Activated CD8-positive, alpha-beta T cell treated with anti-CD3 and anti-CD28 coated beads for 36 hours (primary cell): ENCODE results near the gene EDARADD. TPM values are rescaled to one million over a fixed set of nuclear protein-coding genes. Genes with fewer than 3 reads are reported as not detected.
"Not testable (repeated sequence)": the region's sequence is repeated elsewhere in the genome, so short reads cannot be mapped to it uniquely, and the experiment has no call there.

Source experiments
- ATAC-seq: fragments of 200-7000 bp; cut with Tn5 transposase; one replicate; pipeline ENCODE4 v1.10.0; 2021; ENCODE audit warnings: mild to moderate bottlenecking, moderate library complexity
- CTCF ChIA-PET: fragments of 350-600 bp; sonication (Branson Sonifier 250); formaldehyde crosslinking; loops from one replicate; lab custom pipeline; 2021; ENCODE audit warnings: antibody characterized with exemption; lab: Charles Lee
- POLR2A ChIA-PET: fragments of 350-600 bp; sonication (Branson Sonifier 250); formaldehyde crosslinking; loops from one replicate; lab custom pipeline; 2021; ENCODE audit warnings: antibody characterized with exemption; lab: Charles Lee
- DNase-seq: peaks from one replicate; pipeline ENCODE4 v3.0.0-alpha.2; 2020
- H3K27ac Mint-ChIP-seq: one replicate; pipeline ENCODE4 v1.8.0; 2021; ENCODE audit warnings: mild to moderate bottlenecking, mixed read lengths
- H3K27me3 Mint-ChIP-seq: one replicate; pipeline ENCODE4 v1.8.0; 2021; ENCODE audit warnings: mixed read lengths
- H3K36me3 Mint-ChIP-seq: one replicate; pipeline ENCODE4 v1.8.0; 2021; ENCODE audit warnings: low read depth, mixed read lengths
- H3K4me1 Mint-ChIP-seq: one replicate; pipeline ENCODE4 v1.8.0; 2021; ENCODE audit warnings: low read depth, mixed read lengths
- H3K4me3 Mint-ChIP-seq: one replicate; pipeline ENCODE4 v1.8.0; 2021; ENCODE audit warnings: mild to moderate bottlenecking, moderate library complexity, mixed read lengths
- H3K9me3 Mint-ChIP-seq: one replicate; pipeline ENCODE4 v1.8.0; 2021; ENCODE audit warnings: mixed read lengths
- intact Hi-C: fragments of 100-400 bp; cut with micrococcal nuclease; formaldehyde crosslinking; loops from one replicate; pipeline ENCODE4 v1.10.0; 2022
- total RNA-seq, 2 experiments: library from RNA; stranded (reverse); gene quantifications; one replicate each; pipeline ENCODE4 v1.2.3, GENCODE V29; 2021
- TF ChIP-seq, protein P1 (sequence below): fragments of 200-600 bp; IDR thresholded peaks from one replicate; pipeline ENCODE4 v1.8.0; 2022; ENCODE audit warnings: antibody characterized with exemption, mild to moderate bottlenecking

Gene EDARADD
- total RNA-seq, 2 experiments from 2014 or later: 1.7 to 3.0 TPM

- TF ChIP-seq, protein P1, sequence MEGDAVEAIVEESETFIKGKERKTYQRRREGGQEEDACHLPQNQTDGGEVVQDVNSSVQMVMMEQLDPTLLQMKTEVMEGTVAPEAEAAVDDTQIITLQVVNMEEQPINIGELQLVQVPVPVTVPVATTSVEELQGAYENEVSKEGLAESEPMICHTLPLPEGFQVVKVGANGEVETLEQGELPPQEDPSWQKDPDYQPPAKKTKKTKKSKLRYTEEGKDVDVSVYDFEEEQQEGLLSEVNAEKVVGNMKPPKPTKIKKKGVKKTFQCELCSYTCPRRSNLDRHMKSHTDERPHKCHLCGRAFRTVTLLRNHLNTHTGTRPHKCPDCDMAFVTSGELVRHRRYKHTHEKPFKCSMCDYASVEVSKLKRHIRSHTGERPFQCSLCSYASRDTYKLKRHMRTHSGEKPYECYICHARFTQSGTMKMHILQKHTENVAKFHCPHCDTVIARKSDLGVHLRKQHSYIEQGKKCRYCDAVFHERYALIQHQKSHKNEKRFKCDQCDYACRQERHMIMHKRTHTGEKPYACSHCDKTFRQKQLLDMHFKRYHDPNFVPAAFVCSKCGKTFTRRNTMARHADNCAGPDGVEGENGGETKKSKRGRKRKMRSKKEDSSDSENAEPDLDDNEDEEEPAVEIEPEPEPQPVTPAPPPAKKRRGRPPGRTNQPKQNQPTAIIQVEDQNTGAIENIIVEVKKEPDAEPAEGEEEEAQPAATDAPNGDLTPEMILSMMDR: peak; percentile 53
- H3K27me3 Mint-ChIP-seq: peaks cover 2% of the 10 kb centered on the region
- no peak overlapping the region for H3K4me3 Mint-ChIP-seq
- no peak overlapping the region for H3K27ac Mint-ChIP-seq
- POLR2A ChIA-PET: interaction anchor here (0.8 kb wide), 1 partner anchor 12 kb away, joined by 3 read pairs; no protein-coding TSS in a partner anchor
- no peaks in the 10 kb centered on the region for H3K9me3 Mint-ChIP-seq
- no peaks in the 10 kb centered on the region for H3K4me1 Mint-ChIP-seq
- H3K36me3 Mint-ChIP-seq: no peaks in the 10 kb centered on the region
- intact Hi-C loops: no loop called here
- ATAC-seq (peak; percentile 69), DNase-seq (peak; percentile 52)
- CTCF ChIA-PET: interaction anchor here (0.7 to 1.9 kb wide), 15 partner anchors 10 to 969 kb away, joined by 3 to 5 read pairs (median 3); no protein-coding TSS in a partner anchor
Measured at GRCh38 chr1:236451796-236452373, 57.8 kb downstream of the EDARADD start.

- H3K27ac Mint-ChIP-seq: no peak overlapping the region
- POLR2A ChIA-PET: no interaction called here
Measured at GRCh38 chr1:236455243-236455642, 61.2 kb downstream of the EDARADD start.

DNA sequence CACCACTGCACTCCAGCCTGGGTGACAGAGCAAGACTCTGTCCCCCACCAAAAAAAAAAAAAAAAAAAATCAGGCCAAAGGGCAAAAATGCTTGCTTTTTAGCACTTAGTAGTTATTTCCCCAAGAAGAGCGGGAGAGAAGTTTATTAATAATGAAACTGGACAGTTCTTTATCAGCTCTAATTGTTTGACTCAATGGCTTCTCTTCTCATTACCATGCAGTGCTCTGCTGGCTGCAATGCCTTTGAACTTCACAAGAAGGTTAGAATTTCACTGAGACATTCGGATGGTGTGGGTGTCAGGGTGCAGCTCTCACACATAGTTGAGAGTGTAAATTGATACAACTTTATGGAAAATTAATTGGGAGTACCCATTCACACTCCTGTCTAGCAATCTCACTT is 63.7 kb downstream of the EDARADD start:
- H3K36me3 Mint-ChIP-seq: no peaks in the 10 kb centered on the region
- no peaks in the 10 kb centered on the region for H3K9me3 Mint-ChIP-seq
- peaks cover 21% of the 10 kb centered on the region for H3K27me3 Mint-ChIP-seq
- H3K4me1 Mint-ChIP-seq: no peaks in the 10 kb centered on the region
- H3K27ac Mint-ChIP-seq: no peak overlapping the region
- TF ChIP-seq, protein P1: no peak
- no peak overlapping the region for H3K4me3 Mint-ChIP-seq
- CTCF ChIA-PET: no interaction called here
- DNase-seq (peak; percentile 2), ATAC-seq (no peak)
- intact Hi-C loops: no loop called here
- POLR2A ChIA-PET: interaction anchor here (1.0 kb wide), 1 partner anchor 299 kb away, joined by 3 read pairs; no protein-coding TSS in a partner anchor

More at GRCh38 chr1:236455243-236455642, 61.2 kb downstream of the EDARADD start:
- no peaks in the 10 kb centered on the region for H3K4me1 Mint-ChIP-seq
- TF ChIP-seq, protein P1: no peak
- peaks cover 12% of the 10 kb centered on the region for H3K27me3 Mint-ChIP-seq
- no peak for DNase-seq
- H3K36me3 Mint-ChIP-seq: no peaks in the 10 kb centered on the region
- H3K9me3 Mint-ChIP-seq: no peaks in the 10 kb centered on the region
- H3K4me3 Mint-ChIP-seq: no peak overlapping the region
- CTCF ChIA-PET: no interaction called here
- intact Hi-C loops: no loop called here
- ATAC-seq: no peak

- no peak for ATAC-seq
- Mint-ChIP-seq H3K4me1 (no peaks in the 10 kb centered on the region), H3K36me3 (no peaks in the 10 kb centered on the region), H3K9me3 (no peaks in the 10 kb centered on the region), H3K27me3 (peaks cover 24% of the 10 kb centered on the region), H3K27ac (no peak overlapping the region), H3K4me3 (no peak overlapping the region)
- TF ChIP-seq, protein P1: no peak
- intact Hi-C loops: no loop called here
- no peak for DNase-seq
- POLR2A ChIA-PET: no interaction called here
- CTCF ChIA-PET: no interaction called here
Measured at GRCh38 chr1:236458996-236459395, 64.9 kb downstream of the EDARADD start.

- H3K9me3 Mint-ChIP-seq: no peaks in the 10 kb centered on the region
- peaks cover 30% of the 10 kb centered on the region for H3K27me3 Mint-ChIP-seq
- peaks cover 5% of the 10 kb centered on the region for H3K4me1 Mint-ChIP-seq
- H3K36me3 Mint-ChIP-seq: no peaks in the 10 kb centered on the region
- ChIA-PET POLR2A (no interaction called here), CTCF (no interaction called here)
- DNase-seq (no peak), ATAC-seq (no peak)
- H3K4me3 Mint-ChIP-seq: no peak overlapping the region
- TF ChIP-seq, protein P1: no peak
- no peak overlapping the region for H3K27ac Mint-ChIP-seq
- intact Hi-C loops: no loop called here
Measured at GRCh38 chr1:236460103-236460502, 66.0 kb downstream of the EDARADD start.

GRCh38 chr1:236464197-236464596 is 70.1 kb downstream of the EDARADD start:
- Mint-ChIP-seq H3K4me1 (peaks cover 21% of the 10 kb centered on the region), H3K27me3 (peaks cover 41% of the 10 kb centered on the region)
- H3K4me3 Mint-ChIP-seq, ATAC-seq, H3K9me3 Mint-ChIP-seq, DNase-seq, H3K36me3 Mint-ChIP-seq, H3K27ac Mint-ChIP-seq, intact Hi-C loops: not testable (repeated sequence)
- ChIA-PET POLR2A (interaction anchor here (0.7 kb wide), 1 partner anchor 1041 kb away, joined by 4 read pairs; no protein-coding TSS in a partner anchor), CTCF (interaction anchor here (1.2 kb wide), 1 partner anchor 18 kb away, joined by 3 read pairs; no protein-coding TSS in a partner anchor)
